Activated T-cell treated with anti-CD3 and anti-CD28 coated beads, Interleukin-2, amount 50 U/mL, for 4 hours (primary cell): ENCODE measurements around the gene PTPRM. TPM values are rescaled to one million over a fixed set of nuclear protein-coding genes. Genes with fewer than 3 reads are reported as not detected.

Experiments
- ATAC-seq, 2 donors: fragments of 200-7000 bp; cut with Tn5 transposase; one replicate each; pipeline ENCODE4 v1.10.0; 2021
- DNase-seq: peaks from one replicate; pipeline ENCODE4 v3.0.0-alpha.2; 2020
- H3K27me3 Mint-ChIP-seq: one replicate; pipeline ENCODE4 v1.8.0; 2021; ENCODE audit warnings: low read depth, mixed read lengths
- H3K36me3 Mint-ChIP-seq: one replicate; pipeline ENCODE4 v1.8.0; 2022; ENCODE audit warnings: mixed read lengths; ENCODE audit not compliant: insufficient read depth
- H3K4me1 Mint-ChIP-seq: one replicate; pipeline ENCODE4 v1.8.0; 2021; ENCODE audit warnings: low read depth, mixed read lengths
- H3K4me3 Mint-ChIP-seq: one replicate; pipeline ENCODE4 v1.8.0; 2021; ENCODE audit warnings: mild to moderate bottlenecking, moderate library complexity, mixed read lengths
- H3K9me3 Mint-ChIP-seq: one replicate; pipeline ENCODE4 v1.8.0; 2021; ENCODE audit warnings: mixed read lengths
- total RNA-seq, 3 donors: library from RNA; stranded (reverse); gene quantifications; one replicate each; pipeline ENCODE4 v1.2.1, GENCODE V29; 2021

Gene PTPRM
- total RNA-seq, 3 donors from 2014 or later: 1.5 to 3.5 (median 2.3) TPM

- no peaks in the 10 kb centered on the region for H3K9me3 Mint-ChIP-seq
- no peaks in the 10 kb centered on the region for H3K4me1 Mint-ChIP-seq
- H3K27me3 Mint-ChIP-seq: no peaks in the 10 kb centered on the region
- no peak overlapping the region for H3K4me3 Mint-ChIP-seq
- DNase-seq: no peak
- H3K36me3 Mint-ChIP-seq: no peaks in the 10 kb centered on the region
- no peak for ATAC-seq
Observed at GRCh38 chr18:7600528-7601245, 33.6 kb downstream of the PTPRM start.

- no peaks in the 10 kb centered on the region for H3K27me3 Mint-ChIP-seq
- no peaks in the 10 kb centered on the region for H3K4me1 Mint-ChIP-seq
- H3K36me3 Mint-ChIP-seq: no peaks in the 10 kb centered on the region
- H3K4me3 Mint-ChIP-seq: no peak overlapping the region
- DNase-seq: no peak
- ATAC-seq: no peak
- no peaks in the 10 kb centered on the region for H3K9me3 Mint-ChIP-seq
Observed at GRCh38 chr18:7601246-7601615, 34.1 kb downstream of the PTPRM start.

GRCh38 chr18:7601936-7602335 is 34.8 kb downstream of the PTPRM start:
- Mint-ChIP-seq H3K36me3 (no peaks in the 10 kb centered on the region), H3K4me1 (no peaks in the 10 kb centered on the region), H3K4me3 (no peak overlapping the region), H3K27me3 (no peaks in the 10 kb centered on the region), H3K9me3 (no peaks in the 10 kb centered on the region)
- no peak for DNase-seq
- ATAC-seq: no peak

GRCh38 chr18:7603259-7604000 is 36.3 kb downstream of the PTPRM start:
- H3K36me3 Mint-ChIP-seq: no peaks in the 10 kb centered on the region
- no peak for ATAC-seq

GRCh38 chr18:7604361-7604760 is 37.2 kb downstream of the PTPRM start:
- no peak for DNase-seq
- no peaks in the 10 kb centered on the region for H3K36me3 Mint-ChIP-seq
- no peaks in the 10 kb centered on the region for H3K4me1 Mint-ChIP-seq
- no peaks in the 10 kb centered on the region for H3K9me3 Mint-ChIP-seq
- H3K4me3 Mint-ChIP-seq: no peak overlapping the region
- no peak for ATAC-seq
- H3K27me3 Mint-ChIP-seq: no peaks in the 10 kb centered on the region

More at GRCh38 chr18:7603259-7604000, 36.3 kb downstream of the PTPRM start:
- Mint-ChIP-seq H3K4me3 (no peak overlapping the region), H3K27me3 (no peaks in the 10 kb centered on the region), H3K4me1 (no peaks in the 10 kb centered on the region), H3K9me3 (no peaks in the 10 kb centered on the region)
- DNase-seq: no peak

- DNase-seq (no peak), ATAC-seq (no peak)
- Mint-ChIP-seq H3K9me3 (no peaks in the 10 kb centered on the region), H3K4me1 (no peaks in the 10 kb centered on the region), H3K36me3 (no peaks in the 10 kb centered on the region), H3K4me3 (no peak overlapping the region), H3K27me3 (no peaks in the 10 kb centered on the region)
Observed at GRCh38 chr18:7605705-7606104, 38.6 kb downstream of the PTPRM start.

GRCh38 chr18:7607540-7608173 is 40.5 kb downstream of the PTPRM start:
- no peak for DNase-seq
- no peaks in the 10 kb centered on the region for H3K9me3 Mint-ChIP-seq
- H3K36me3 Mint-ChIP-seq: no peaks in the 10 kb centered on the region
- no peak for ATAC-seq
- H3K4me1 Mint-ChIP-seq: no peaks in the 10 kb centered on the region
- no peak overlapping the region for H3K4me3 Mint-ChIP-seq
- H3K27me3 Mint-ChIP-seq: no peaks in the 10 kb centered on the region

- H3K9me3 Mint-ChIP-seq: no peaks in the 10 kb centered on the region
- ATAC-seq: no peak
Observed at GRCh38 chr18:7608174-7608550, 41.0 kb downstream of the PTPRM start.

GRCh38 chr18:7608781-7609201 is 41.7 kb downstream of the PTPRM start:
- Mint-ChIP-seq H3K36me3 (no peaks in the 10 kb centered on the region), H3K9me3 (no peaks in the 10 kb centered on the region)

More at GRCh38 chr18:7608174-7608550, 41.0 kb downstream of the PTPRM start:
- H3K36me3 Mint-ChIP-seq: no peaks in the 10 kb centered on the region
- H3K4me3 Mint-ChIP-seq: no peak overlapping the region
- no peaks in the 10 kb centered on the region for H3K27me3 Mint-ChIP-seq
- H3K4me1 Mint-ChIP-seq: no peaks in the 10 kb centered on the region
- DNase-seq: no peak

GRCh38 chr18:7609617-7610016 is 42.5 kb downstream of the PTPRM start:
- Mint-ChIP-seq H3K27me3 (no peaks in the 10 kb centered on the region), H3K4me3 (no peak overlapping the region), H3K36me3 (no peaks in the 10 kb centered on the region), H3K4me1 (no peaks in the 10 kb centered on the region), H3K9me3 (no peaks in the 10 kb centered on the region)
- DNase-seq: no peak
- no peak for ATAC-seq

More at GRCh38 chr18:7608781-7609201, 41.7 kb downstream of the PTPRM start:
- no peak overlapping the region for H3K4me3 Mint-ChIP-seq
- H3K27me3 Mint-ChIP-seq: no peaks in the 10 kb centered on the region
- no peak for ATAC-seq
- no peaks in the 10 kb centered on the region for H3K4me1 Mint-ChIP-seq
- no peak for DNase-seq

- DNase-seq (no peak), ATAC-seq (no peak)
- Mint-ChIP-seq H3K36me3 (no peaks in the 10 kb centered on the region), H3K4me3 (no peak overlapping the region), H3K27me3 (no peaks in the 10 kb centered on the region), H3K4me1 (no peaks in the 10 kb centered on the region), H3K9me3 (no peaks in the 10 kb centered on the region)
Observed at GRCh38 chr18:7614042-7614441, 46.9 kb downstream of the PTPRM start.

GRCh38 chr18:7615840-7616239 is 48.7 kb downstream of the PTPRM start:
- Mint-ChIP-seq H3K4me3 (no peak overlapping the region), H3K36me3 (no peaks in the 10 kb centered on the region), H3K27me3 (no peaks in the 10 kb centered on the region), H3K4me1 (no peaks in the 10 kb centered on the region), H3K9me3 (no peaks in the 10 kb centered on the region)
- DNase-seq (no peak), ATAC-seq (no peak)

- DNase-seq: no peak
- no peak for ATAC-seq
- H3K36me3 Mint-ChIP-seq: no peaks in the 10 kb centered on the region
- H3K9me3 Mint-ChIP-seq: no peaks in the 10 kb centered on the region
- no peaks in the 10 kb centered on the region for H3K4me1 Mint-ChIP-seq
- no peaks in the 10 kb centered on the region for H3K27me3 Mint-ChIP-seq
- no peak overlapping the region for H3K4me3 Mint-ChIP-seq
Observed at GRCh38 chr18:7616661-7617060, 49.5 kb downstream of the PTPRM start.

- no peaks in the 10 kb centered on the region for H3K9me3 Mint-ChIP-seq
- DNase-seq (no peak), ATAC-seq (no peak)
- H3K27me3 Mint-ChIP-seq: no peaks in the 10 kb centered on the region
- H3K36me3 Mint-ChIP-seq: no peaks in the 10 kb centered on the region
- no peaks in the 10 kb centered on the region for H3K4me1 Mint-ChIP-seq
- H3K4me3 Mint-ChIP-seq: no peak overlapping the region
Observed at GRCh38 chr18:7617738-7618422, 50.8 kb downstream of the PTPRM start.
